GM18951 (cell line): ENCODE measurements around the gene MED13L.

ENCODE experiments used
- POLR2A ChIP-seq: IDR thresholded peaks from 4 replicates; pipeline ENCODE4 v1.6.1; 2011; ENCODE audit warnings: mild to moderate bottlenecking; ENCODE audit not compliant: insufficient read length, insufficient read depth; ENCODE audit errors: extremely low read depth
- in situ Hi-C: fragments of 300-500 bp; cut with MboI; formaldehyde crosslinking; loops from one replicate; pipeline ENCODE4 v1.12.0; 2022; ENCODE audit warnings: low sequenced_read_pairs, mixed read lengths, inconsistent platforms; ENCODE audit not compliant: unreplicated experiment

The MED13L gene

DNA sequence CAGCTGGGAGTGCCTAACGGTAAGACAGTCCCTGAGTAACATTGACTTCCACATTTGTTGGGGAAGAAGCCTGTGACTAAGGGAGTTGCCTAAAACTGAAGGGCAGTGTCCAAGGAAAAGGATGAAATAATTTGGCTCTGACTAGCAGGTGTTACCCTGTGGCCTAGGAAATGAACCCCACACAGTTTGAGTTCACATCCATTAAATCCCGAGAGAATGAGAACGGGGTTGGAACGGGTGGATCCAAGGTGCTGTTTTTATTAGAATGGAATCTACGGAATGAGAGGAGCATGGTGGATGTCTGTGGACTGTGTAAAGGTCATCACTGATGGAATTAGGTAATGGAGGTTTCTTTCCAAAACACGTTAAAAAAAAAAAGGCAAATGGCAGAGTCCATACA, 324.0 kb downstream of the MED13L start:
- in situ Hi-C loops = no loop called here
- TF ChIP-seq POLR2A = no peak

DNA sequence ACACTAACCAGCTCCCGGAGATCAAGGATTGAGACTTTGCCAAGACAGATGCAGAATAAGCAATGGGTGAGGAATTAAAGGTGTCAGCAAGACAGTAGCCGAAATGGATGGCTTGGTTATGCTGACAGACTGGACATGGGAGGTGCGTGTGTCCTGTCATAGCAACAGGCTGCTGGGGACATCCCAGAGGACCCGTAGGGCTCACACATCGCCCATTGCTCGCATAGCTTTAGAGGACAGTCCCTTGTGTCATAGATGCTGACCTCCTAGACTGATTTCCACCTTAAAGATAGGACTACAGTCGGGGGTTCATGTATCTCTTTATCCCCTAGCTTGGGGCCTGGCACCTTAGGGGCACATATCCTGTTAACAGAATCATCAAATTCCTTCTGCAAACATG, 324.5 kb downstream of the MED13L start:
- in situ Hi-C loops = no loop called here
- TF ChIP-seq POLR2A = no peak

DNA sequence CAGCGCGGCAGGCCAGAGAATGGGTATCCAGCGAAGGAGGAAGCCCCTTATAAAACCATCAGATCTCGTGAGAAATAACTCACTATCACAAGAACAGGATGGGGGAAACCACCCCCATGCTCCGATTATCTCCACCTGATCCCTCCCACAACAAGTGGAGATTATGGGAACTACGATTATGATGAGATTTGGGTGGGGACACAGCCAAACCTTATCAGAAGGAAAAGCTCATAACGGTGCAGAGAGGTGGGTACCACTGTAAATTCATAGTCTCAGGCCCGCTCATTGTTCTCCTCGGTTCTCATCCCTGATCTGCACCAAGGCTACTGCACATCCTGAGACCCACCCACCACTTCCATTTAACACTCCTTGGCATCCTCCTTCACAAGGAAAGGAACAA, 326.5 kb downstream of the MED13L start:
- in situ Hi-C loops = no loop called here
- no peak for TF ChIP-seq POLR2A

DNA sequence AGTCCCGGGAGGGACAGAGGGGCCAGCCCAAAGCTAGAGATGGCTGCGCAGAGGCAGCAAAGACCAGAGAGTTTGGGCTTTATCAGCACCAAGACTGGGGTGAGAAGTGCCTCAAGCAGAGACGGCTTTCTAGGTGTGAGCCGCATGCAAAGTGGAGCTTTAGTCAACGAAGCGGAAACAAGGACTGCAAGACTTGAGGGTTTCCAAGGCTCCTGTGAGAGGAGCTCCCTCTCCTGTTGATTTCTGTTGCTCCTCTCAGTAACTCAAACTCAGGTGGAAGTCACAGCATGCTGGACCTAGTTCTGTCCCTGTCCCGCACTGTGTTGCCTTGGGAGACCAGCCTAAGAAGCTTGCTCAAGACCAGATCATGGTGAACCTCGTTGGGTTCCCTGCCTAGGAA, 327.8 kb downstream of the MED13L start:
- in situ Hi-C loops = no loop called here
- no peak for TF ChIP-seq POLR2A

DNA sequence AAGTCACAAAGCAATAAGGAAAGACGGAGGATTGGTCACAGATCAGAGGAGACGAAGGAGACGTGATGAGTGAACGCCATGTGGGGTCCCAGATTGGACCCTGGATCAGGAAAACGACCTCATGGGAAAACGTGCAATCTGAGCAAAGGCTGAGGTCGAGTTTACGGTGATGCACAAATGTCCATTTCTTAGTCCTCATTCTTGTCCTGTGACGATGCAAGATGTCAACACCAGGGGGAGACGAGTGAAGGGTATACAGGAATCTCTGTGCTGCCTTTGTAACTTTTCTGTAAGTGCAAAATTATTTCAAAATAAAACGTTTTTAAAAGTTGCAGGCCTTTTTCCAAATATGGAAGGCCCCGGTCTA, 329.8 kb downstream of the MED13L start:
- in situ Hi-C loops = no loop called here
- TF ChIP-seq POLR2A = no peak

DNA sequence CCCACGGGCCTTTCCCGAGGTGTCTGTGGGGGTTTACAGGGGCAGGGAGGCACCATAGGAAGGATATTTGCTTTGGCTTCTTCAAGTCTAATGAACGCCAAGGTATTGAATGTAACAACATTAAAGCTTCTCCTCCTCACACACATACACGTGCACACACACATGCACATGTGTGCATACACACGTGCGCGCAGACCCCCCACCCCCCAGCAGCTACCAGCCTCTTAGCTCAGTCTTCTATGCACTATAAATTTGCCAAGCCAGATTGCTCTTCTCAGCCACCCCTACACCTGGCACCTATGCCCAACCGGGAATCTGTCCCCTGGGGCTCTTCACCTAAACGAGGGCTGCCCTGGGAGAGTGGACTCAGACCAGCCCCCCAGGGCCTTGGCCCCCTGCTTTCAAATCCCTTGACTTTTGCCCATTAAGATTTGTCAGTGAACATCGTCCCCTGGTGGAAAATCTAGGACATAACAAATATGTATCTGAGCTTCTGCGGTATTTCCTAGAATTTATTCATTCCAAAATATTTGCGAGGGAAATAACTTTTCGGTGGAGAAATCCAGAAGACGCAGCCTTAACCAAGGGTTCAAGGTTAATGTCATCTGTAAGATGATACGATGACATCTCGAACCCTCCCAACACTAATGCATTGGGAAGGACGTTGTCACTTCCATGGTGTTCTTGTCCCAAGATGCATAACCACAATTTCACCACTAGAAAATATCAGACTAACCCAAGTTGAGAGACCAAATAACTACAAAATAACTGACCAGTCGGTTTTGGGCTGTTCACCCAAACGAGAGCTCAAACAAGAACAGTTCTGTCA, 330.4 kb downstream of the MED13L start:
- no peak for TF ChIP-seq POLR2A
- in situ Hi-C loops = no loop called here

DNA sequence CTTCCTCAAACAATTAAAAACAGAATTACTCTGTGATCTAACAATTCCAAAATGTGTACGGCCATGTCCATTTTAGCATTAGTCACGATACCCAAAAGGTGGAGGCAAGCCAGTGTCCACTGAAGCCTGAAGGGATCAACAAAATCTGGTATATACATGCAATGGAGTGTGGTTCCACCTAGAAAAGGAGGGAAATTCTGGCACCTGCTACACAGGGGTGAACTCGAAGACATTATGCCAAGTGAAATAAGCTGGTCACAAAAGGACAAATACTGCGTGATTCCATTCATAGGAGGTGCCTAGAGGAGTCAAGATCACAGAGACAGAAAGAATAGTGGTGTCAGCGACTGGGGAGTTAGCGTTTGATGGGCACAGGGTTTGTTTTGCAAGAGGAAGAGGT, 331.4 kb downstream of the MED13L start:
- in situ Hi-C loops = no loop called here
- TF ChIP-seq POLR2A = no peak

DNA sequence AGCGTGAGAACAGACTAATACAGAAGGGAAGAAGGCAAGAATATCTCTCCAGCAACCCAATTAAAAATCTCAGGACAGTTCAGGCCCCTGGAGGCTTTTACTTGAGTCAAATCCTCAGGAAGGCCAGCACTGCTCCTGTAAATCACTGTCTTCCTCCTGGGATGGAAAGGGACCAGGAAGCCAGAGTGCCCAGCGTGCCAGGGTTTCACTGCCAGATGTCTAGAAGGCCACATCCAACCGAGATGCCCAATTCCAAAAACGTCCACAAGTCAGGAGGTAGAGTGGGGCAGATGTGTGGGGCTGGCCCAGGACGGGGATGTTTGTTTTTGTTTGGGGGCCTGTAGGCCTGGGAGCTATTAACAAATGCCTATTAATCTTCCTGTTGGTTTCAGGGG, 332.0 kb downstream of the MED13L start:
- no peak for TF ChIP-seq POLR2A
- in situ Hi-C loops = no loop called here

DNA sequence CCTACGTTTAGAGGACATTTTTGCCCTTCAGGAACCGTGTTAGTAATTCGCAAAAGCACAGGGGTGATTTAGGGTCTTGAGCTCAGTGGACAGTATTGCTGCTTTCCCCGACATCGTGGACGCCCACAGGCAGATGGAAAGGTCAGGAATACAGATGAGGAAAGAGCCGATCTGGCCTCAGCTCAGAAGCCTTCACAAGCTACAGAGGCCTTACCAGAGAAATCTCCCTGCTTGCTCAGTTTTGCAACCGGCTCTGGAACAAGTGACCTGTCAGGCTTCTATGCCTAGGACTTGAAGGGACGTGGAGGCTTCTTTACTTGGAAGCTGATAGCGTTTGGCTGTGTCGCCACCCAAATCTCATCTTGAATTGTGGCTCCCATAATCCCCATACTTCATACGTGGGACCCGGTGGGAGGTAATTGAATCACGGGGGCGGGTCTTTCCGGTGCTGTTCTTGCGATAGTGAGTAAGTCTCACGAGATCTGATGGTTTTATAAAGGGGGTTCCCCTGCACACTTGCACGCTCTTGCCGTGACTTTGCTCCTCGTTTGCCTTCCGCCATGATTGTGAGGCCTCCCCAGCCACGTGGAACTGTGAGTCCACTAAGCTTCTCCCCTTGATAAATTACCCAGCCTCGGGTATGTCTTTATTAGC, 332.5 kb downstream of the MED13L start:
- no peak for TF ChIP-seq POLR2A
- in situ Hi-C loops = no loop called here

DNA sequence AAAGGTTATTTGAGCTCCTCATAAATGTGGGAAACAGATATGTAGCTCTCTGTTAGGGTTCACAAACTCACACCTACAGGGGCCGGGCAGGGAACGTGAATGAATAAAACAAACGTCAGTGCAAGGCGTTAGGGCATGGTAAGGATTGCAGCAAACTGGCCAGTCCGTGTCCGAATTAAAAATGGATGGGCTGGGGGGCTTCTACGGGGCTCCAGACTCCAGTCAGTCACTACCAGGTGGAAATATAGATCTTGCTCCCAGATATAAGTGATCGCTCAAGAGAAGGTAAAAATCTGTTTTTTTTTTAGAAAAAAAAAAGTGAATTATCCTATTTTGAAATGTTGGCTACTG, 333.1 kb downstream of the MED13L start:
- in situ Hi-C loops = no loop called here
- TF ChIP-seq POLR2A = no peak

DNA sequence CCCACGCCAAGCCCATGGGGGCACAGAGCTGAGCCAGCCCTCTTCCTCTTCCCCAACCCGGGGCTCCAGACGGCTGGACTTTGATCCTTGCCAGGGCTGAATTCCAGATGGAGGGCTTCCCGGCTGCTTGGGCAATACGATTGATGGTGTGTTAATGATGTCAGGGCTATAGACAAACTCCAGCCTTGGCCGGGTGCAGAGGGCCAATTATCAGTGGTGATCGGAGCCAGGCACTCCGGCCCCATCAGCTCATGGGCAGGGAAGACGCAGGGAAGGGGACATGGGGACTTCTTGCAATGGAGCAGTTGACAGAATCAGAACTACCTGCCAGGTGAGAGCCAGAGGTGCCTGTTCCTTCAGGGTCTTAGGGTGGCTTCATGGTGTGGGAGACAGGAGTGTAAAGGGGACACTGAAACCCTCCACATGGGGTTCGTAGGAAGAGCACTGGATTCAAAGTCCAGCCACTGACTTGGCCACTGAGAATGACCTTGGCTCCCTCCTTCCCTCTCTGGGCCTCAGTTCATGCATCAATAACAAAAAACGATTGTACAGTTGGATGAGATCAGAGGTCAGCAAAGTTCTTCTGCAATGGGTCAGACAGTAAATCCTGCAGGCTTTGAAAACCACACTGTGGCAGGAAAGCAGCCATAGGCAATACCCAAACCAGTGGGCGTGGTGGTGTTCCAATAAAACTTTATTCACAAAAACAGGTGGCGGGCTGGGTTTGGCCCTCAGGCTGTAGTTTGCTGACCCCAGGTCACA, 333.7 kb downstream of the MED13L start:
- in situ Hi-C loops = no loop called here
- no peak for TF ChIP-seq POLR2A

DNA sequence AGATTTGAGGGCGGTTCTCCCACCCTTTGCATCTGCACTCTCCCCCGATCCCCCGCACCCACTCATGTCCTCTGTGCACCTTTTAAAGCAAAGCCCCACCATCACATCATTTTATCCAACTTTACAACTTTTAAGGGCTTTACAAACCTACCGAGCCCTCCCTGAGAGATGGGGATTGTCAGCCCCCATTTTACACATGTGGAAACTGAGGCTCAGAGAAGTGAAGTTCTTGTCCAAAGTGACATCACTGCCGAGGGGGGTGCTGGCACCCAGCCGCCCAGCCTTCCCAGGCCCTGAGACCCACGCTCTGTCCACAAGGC, 334.2 kb downstream of the MED13L start:
- in situ Hi-C loops = no loop called here
- TF ChIP-seq POLR2A = no peak

DNA sequence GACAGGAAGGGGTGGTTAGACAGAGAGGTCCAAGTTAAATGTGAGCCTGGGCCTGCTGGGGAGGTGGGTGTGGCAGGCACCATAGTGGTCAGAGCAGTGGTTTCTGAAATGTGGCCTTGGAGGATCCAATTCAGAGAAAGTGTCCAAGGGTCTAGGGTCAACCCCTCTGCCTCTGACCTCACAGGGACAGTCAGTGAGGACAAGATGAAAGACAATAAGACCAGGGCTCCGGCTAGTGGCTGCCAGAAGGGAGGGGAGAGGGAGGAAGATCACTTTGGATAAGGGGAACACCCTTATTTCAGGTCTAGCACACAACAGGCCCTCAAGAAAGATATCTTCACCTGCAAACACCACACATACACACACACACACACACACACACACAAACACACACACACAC, 335.1 kb downstream of the MED13L start:
- in situ Hi-C loops = no loop called here
- TF ChIP-seq POLR2A = no peak

DNA sequence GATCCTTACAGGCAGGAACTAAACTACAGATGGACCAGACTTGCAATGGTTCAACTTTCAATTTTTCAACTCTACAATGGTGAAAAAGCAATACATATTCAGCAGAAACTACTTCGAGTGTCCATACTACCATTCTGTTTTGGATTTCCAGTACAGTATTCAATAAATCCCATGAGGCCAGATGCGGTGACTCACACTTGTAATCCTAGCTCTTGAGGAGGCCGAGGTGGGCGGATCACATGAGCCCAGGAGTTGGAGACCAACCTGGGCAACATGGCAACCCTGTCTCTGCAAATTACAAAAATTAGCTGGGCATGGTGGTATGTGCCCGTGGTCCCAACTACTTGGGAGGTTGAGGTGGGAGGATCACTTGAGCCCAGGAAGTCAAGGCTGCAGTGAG, 336.1 kb downstream of the MED13L start:
- TF ChIP-seq POLR2A = no peak
- in situ Hi-C loops = no loop called here

DNA sequence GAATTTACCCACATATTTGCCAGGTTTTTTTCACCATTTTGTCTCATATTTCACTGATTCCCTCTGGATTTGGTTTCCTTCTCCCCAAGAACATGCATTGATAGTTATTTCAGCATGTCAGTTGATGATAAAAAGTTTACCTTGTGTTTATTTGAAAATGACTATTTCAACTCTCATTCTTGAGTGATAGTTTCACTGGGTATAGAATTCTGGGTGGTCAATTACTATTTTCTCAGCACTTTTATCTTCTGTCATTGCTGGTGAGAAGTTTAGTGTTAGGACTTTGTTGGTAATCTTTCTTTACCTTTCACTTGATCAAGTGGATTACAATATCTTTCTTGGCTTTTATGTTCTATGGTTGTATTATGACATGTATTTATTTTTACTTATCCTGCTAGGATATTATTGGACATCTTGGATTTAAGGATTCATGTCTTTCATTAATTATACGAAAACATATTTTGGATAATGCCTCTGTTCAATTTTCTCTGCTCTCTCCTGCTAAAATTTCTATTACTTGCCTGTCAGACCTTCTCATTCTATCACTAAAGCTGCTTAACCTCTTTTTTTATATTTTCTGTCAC, 338.6 kb downstream of the MED13L start:
- no peak for TF ChIP-seq POLR2A
- in situ Hi-C loops = no loop called here
